Fibroblast of peridontal ligament (primary cell): ENCODE measurements around the gene FBXL2.

Experiments used
- DNase-seq: peaks from one replicate; pipeline ENCODE4 v3.0.0-alpha.2; 2010; ENCODE audit errors: extremely low read depth

The FBXL2 gene

DNA sequence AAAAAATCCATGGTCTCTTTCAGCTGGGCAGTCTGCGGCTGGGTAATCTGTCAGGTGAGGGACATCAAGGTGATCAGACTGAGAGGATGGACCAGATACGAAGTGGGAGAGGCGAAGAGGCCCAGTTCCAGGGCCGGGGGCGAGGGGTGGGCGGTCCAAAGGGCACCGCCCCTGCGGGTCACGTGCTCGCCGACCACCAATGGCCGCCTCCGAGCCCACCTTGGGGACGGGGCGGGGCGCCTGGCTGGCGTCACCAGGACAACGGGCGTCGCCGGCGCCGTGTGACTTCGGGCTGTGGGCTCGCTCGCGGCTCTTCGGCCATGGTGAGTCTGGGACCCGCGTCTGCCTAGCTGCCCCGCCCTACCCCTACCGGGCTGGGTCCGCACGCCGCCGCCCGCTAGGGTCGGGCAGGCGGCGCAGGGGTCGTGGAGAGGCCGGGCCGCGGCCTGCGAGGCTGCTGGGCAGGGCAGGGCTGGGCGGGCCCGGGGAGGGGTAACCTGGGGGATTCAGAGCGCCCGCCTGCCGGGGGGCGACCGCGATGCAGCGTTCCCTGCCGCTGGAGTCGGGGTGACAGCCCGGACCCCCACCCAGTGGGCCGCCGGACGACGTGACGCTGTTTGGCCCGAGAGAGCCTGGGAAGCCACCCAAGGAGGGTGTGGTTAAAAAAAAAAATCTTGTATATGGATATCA, at the start of gene FBXL2:
TSS of gene FBXL2 (plus strand) at position 250 of the 690 bp plus-strand sequence. CDS start at position 321, 71 bp downstream.
- DNase-seq, result peak; percentile 55

GRCh38 chr3:33229066-33229465, 48.2 kb upstream of the FBXL2 start:
- DNase-seq, result no peak

DNA sequence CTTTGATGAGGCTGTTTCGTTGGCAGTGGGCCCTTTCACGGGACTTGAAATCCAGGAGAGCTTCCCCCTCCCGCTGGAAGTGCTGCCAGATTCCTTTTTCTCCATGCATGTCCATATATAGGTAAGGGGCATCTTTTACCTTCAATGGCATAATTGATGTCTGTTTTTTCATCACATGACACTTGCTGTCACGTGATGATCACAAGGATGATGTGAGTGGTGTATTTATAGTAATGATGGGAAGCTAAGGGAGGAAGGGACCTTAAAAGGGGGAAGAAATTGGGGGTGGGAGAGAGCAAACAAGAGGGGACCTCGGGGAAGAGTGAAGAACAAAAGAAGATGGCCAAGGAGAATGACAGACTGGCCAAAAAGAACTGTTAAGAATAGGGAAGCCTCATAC, 47.3 kb upstream of the FBXL2 start:
- DNase-seq, result no peak

DNA sequence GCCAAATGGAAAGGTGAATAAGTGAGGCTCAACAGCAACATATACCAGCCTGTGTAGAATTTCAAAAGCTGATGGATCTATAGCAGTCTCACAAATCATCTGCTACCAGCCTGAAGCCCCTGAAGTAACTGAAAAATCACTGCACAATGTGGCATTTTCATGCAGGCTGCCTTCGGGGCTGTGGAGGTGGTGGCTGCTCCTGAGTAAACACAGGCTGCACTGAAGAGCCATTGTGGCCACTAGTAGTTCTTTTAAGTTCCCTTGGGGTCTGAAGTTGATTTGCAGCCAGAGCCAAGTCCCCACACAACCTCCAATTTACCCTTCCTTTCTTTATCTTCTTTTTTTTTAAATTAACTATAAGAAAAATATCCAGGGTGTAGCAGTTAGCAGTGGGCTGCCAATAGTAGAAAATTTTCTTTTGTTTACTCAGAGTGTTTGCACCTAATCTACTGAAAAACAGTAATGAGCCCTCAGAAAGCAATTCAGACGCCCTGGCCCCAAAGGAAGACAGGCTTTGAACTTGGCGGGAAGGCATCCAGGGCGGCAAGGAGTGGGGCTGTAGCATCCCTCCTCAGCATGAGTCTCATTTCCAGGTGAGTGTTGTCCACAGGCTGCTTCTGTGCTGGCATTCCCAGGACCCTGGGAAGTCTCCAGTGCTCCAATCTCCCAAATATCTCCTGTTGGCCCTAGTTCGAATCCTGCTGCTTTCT, 45.3 kb upstream of the FBXL2 start:
- DNase-seq, result no peak

DNA sequence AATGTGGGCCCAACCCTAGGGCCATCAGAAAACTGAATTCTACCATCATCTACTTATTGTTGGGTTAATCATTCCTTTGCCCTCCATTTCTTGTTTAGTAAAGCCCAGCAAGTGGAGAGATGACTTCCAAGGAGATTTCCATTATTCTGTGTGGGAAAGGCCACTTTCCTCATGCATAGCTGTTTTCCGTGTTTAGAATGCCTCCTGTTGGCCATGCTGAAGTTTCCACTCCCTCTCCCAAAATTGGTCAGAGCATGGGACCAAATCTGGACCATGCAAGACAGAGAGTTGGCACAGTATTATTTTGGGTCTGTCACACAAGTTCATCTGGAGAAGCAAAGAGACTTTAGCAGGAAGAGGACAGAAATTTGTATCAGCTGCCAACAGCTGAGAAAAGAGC, 43.4 kb upstream of the FBXL2 start:
- DNase-seq, result no peak

DNA sequence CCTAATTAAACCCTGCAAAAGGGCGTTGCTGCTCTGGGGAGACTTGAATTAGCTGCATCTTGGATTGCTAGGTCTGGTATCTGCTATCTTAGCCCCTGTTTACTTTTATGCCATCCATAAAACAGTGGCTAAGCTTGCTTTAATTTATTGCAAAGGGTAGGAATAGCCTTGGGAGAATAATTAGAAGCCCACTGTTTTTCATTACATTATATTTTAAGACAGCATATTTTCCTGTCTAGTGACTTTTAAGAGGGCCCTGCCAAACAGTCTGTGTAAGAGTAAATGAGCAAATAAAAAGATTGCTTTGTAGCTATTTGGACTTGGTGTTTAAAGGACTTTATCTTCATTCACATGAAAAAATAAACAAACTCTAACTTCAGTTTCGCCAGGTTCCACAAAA, 41.2 kb upstream of the FBXL2 start:
- DNase-seq, result no peak

- DNase-seq, result no peak
Measured at GRCh38 chr3:33237439-33237838, 39.8 kb upstream of the FBXL2 start.

DNA sequence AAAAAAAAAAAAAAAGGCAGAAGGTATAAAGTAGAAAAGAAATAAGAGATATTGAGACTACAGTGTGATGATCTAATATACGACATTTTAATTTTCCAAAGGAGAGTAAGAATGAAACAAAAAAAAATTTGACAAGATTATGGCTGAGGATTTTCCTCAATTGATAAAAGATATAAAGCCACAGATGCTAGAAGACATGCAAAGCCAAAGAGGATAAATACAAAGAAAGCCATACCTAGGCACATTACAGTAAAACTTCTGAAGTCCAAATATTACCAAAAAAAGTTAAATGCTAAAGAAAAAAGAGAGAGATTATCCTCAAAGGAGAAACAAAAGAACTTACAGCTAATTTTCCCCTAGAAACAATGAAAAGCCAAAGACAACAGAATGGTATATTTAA, 38.3 kb upstream of the FBXL2 start:
- DNase-seq, result no peak

DNA sequence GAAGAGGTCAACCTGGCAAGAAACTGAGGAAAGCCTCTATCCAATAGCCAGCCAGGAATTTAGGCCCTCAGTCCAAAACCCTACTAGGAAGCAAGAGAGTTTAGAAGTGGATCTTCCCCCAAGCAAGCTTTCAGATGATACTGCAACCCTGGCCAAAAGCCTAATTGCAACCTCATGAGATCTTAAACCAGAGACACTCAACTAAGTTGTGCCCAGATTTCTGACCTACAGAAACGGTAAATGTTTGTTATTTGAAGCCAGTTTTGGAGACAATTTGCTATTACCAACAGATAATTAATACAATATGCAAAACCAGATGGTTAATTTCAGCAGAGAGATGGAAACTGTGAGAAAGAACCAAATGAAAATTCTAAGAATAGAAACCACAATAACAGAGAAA, 37.0 kb upstream of the FBXL2 start:
- DNase-seq, result peak; percentile 5

DNA sequence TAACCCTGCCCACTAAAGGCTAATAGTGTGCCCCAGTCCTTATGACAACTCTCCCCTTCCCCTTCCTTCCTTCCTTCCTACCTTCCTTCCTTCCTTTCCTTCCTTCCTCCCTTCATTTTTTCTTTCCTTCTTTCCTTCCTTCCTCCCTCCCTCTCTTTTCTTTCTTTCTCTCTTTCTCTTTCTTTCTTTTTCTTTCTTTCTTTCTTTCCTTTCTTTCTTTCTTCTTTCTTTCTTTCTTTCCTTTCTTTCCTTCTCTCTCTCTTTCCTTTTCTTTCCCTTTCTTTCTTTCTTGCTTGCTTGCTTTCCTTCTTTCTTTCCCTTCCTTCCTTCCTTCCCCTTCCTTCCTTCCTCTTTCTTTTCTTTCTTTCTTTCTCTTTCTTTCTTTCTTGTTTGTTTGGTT, 30.5 kb upstream of the FBXL2 start:
- no peak for DNase-seq

DNA sequence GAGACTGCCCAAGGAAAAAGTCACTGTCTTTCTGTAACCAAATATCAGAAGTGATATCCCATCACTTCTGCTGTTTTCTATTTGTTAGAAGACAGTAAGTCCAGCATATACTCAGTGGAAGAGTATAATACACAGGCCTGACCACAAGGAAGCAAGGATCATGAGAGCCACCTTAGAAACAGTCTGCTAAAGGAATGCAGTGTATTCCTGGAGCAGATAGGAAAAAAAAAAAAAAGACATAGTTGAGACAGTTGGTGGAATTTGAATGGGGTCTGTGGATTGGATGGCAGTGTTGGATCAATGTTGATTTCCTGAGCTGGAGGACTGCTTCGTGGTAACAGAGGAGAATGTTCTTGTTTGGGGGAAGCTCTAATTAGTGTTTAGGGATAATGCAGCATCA, 26.5 kb upstream of the FBXL2 start:
- peak; percentile 9 for DNase-seq

DNA sequence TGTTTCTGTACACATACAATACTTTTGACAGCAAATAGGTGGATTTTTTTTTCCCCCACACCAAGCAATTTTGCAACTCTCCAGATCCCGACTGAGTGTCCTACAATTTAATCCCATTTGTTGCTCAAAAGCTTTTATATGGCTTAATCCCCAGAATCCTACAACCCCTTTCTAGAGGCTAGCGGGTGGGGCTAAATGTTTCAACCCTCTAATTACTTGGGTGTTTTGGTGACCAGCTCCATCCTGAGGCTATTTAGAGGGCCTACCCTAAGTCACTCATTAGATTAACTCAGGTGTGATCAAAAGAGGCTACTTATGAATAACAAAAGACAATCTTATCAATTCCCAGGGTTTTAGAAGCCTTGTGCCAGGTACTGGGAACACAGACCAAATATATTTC, 21.0 kb upstream of the FBXL2 start:
- no peak for DNase-seq

- no peak for DNase-seq
Measured at GRCh38 chr3:33260104-33260503, 17.1 kb upstream of the FBXL2 start.

DNA sequence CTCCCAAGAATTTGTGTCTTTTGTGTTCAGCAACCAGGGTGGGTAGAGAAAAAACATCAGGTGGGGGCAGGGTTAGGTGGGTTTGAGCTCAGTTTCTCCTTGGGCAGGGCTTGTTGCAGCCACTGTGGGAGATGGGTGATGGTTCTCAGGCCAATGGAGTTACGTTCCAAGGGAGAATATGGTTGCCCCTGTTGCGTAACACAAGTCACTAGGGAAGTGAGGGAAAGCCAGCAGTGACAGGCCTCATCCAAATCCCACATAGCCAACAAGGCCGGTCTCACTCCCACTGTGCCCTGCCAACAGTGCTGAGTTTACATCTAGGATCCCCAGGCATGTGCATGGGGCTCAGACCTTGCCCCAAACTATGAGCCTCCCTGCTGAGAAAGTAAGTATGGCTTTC, 7.9 kb upstream of the FBXL2 start:
- no peak for DNase-seq

DNA sequence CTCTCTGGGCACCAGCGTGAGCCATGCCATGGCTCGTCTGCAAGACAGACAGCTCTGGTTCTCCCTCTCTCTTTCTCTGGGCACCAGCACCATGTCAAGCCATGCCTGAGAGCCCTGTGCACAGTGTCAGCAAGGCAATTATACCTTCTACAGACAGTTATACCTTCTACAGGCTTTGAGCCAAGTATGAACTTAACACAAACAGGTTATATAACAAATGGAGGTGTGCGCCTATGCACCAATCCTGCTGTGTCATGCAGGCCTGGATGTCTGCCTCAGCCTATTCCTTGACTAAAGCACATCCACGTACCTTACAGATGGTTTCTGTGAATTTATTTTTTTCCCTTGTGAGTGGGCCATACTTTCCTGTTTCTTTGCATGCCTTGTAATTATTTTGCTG, 5.9 kb upstream of the FBXL2 start:
- no peak for DNase-seq

DNA sequence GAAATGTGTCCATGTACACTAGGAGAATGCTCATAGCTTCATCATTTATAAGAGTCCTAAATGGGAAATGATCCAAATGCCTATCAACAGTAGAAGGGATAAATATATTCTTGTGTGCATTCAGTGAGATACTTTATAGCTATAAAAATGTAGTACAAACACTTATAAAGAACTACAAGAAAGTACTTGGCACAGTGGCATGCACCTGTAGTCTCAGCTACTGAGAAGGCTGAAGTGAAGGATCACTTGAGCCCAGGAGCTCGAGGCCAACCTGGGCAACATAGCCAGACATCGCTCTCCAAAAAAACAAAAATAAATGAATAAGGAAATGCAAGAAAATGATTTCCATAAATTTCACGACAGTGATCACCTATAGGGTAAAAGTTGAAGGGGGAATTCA, 3.6 kb upstream of the FBXL2 start:
- no peak for DNase-seq

DNA sequence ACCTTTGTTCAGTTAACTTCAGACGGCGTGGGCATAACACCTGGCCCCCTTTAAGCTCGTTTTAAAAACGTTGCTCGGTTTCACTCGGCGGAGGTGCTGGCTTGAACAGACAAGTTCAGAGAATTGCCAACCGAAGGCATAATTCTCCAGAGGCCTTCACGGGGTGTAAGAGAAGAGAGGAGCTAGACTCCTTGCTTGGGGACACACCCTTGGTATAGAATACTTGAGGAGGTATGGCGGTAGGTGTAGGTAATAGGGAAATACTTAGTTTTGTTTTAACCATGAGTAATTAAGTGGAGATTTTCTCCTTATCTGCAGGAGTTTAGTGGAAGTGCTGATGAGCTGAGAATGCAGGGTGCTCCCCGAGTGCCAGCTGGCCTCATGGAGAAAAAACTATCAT, 921 bp downstream of the FBXL2 start:
- DNase-seq, result peak; percentile 10

DNA sequence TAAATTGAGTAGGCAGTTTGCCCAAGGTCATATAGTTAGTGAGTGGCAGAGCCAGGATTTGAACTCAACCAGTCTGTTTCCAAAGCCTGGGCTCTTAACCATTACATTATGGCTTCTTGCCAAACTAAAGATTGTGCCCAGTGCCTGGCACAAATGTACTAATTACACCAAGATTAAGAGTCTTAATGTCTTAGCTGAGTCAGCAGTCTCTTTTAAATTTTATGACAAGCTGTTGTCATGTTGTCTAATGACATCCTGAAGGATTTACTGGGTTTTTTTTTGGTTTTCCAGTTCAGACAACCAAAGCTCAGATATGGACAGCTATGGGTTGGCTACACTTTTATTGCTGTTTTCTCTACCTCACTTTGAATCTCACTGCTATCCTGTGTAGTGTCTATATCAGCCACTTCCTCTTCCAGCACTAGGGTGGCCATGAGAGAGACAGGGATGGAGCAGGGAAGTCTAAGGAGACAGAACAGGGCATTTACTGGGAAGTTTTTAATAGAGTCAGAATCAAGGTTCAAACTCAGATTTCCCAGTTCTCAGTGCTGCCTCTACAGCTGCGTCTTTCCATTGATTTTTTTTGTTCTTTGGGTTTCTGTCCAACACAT, 10.5 kb downstream of the FBXL2 start:
- no peak for DNase-seq

DNA sequence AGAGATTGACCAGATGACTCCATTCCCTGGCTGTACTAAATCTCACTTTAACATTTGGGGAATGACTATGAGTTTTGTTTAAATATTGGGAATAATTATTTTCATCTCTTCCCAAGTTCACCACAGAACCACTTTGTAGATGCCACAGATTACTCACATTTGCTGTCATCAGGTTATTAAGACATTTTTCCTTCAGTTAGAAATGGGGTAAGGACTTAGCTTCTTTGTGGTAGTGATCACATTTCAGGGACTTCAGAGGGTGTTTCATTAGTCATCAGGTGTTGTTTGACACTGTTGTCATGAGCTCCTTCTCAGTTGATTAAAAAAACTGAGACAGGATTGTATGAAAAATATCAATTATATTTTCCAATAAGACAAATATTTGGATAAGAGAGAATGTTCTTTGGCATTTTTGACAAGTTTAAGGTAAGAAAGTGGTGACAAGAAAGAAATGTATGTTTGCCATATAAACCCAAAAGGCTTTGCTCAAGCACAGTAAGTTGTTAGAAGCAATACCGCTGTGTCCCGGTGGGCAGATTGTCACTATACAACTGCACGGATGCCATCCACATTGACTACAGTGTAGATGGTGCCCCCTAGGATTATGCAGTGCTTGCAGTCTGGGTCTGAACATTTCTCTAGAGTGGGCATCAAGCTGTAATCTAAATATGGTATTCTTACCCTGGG, 22.3 kb downstream of the FBXL2 start:
- peak; percentile 76 for DNase-seq

DNA sequence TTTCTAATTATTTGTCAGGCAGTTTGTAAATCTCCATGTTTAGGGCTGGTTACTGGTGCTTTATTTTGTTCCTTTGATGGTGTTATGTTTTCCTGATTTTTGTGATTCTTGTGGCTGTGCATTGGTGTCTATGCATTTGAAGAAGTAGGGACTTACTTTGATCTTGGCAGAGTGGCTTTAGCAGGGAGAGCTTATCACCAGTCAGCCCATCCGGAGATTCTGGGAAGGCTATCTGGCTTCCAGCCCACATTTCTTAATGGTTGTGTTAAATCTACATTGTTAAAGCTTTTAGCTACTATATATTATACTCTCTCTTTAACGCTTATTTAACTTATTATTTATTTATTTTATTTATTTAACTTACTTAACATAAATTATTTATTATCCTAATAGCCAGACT, 35.1 kb downstream of the FBXL2 start:
- DNase-seq, result no peak

DNA sequence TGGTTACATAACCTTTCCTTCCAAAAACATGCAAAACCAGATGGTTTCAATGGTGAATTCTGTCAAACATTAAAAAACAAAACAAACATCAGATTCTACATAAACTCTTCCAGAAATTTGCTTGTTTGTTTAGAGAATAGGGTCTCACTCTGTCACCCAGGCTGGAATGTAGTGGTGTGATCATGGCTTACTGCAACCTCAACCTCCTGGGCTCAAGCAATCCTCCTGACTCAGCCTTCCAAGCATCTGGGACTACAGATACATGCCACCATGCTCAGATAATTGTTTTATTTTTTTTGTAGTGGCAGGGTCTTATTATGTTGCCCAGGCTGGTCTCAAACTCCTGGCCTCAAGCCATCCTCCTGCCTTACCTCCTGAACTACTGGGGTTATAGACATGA, 36.1 kb downstream of the FBXL2 start:
- peak; percentile 27 for DNase-seq

GRCh38 chr3:33314993-33315392, 37.8 kb downstream of the FBXL2 start:
- no peak for DNase-seq

GRCh38 chr3:33315826-33316225, 38.6 kb downstream of the FBXL2 start:
- peak; percentile 31 for DNase-seq
